Esophagus muscularis mucosa (tissue), 4 donors: Measurements from ENCODE around the gene SEPTIN3. TPM values are rescaled to one million over a fixed set of nuclear protein-coding genes. Genes with fewer than 3 reads are reported as not detected.

Source experiments
- DNase-seq: peaks from one replicate; pipeline ENCODE4 v3.0.0-alpha.2; 2017; ENCODE audit errors: extremely low spot score
- H3K27ac ChIP-seq, 4 donors: fragments of 200-600 bp; sonication (generic); replicated peaks in 1 of 4; 1 replicate in 3 of 4; 2 replicates in 1 of 4; pipeline ENCODE4 v1.5.1; 2016 to 2019; ENCODE audit warnings: mild to moderate bottlenecking in 1 of 4
- H3K27me3 ChIP-seq, 4 donors: fragments of 200-600 bp; sonication (generic); one replicate each; pipeline versions ENCODE4 v1.5.1 to v1.6.0; 2016 to 2019
- H3K36me3 ChIP-seq, 4 donors: fragments of 200-600 bp; sonication (generic); one replicate each; pipeline ENCODE4 v1.5.1; 2016 to 2019
- H3K4me1 ChIP-seq, 4 donors: fragments of 200-600 bp; sonication (generic); one replicate each; pipeline ENCODE4 v1.5.1; 2016 to 2019
- H3K4me3 ChIP-seq, 4 donors: fragments of 200-600 bp; sonication (generic); 1 replicate in 2 of 4; 2 replicates in 2 of 4; pipeline ENCODE4 v1.5.1; 2016 to 2019; ENCODE audit warnings: mild to moderate bottlenecking in 4 of 4, moderate library complexity in 1 of 4
- H3K9me3 ChIP-seq, 4 donors: fragments of 200-600 bp; sonication (generic); 1 replicate in 3 of 4; 2 replicates in 1 of 4; pipeline ENCODE4 v1.5.1; 2016 to 2019
- CTCF ChIP-seq, 3 experiments: fragments of 200-600 bp in 2 of 3; fragments of 450-650 bp in 1 of 3; sonication (generic) in 2 of 3; IDR thresholded peaks; one replicate each; pipeline ENCODE4 v1.5.1; 2017 to 2019; ENCODE audit warnings: antibody characterized with exemption in 3 of 3, mild to moderate bottlenecking in 2 of 3, moderate library complexity in 1 of 3
- EP300 ChIP-seq: sonication (generic); formaldehyde crosslinking; IDR thresholded peaks from one replicate; pipeline ENCODE4 v1.6.1; 2017; ENCODE audit warnings: antibody characterized with exemption
- POLR2A ChIP-seq: fragments of 450-650 bp; IDR thresholded peaks from one replicate; pipeline ENCODE4 v1.6.1; 2017; ENCODE audit warnings: antibody characterized with exemption, moderate library complexity, mild to moderate bottlenecking, low read depth
- POLR2AphosphoS5 ChIP-seq, 2 donors: sonication (generic); formaldehyde crosslinking; IDR thresholded peaks; one replicate each; pipeline ENCODE4 v1.6.1; 2017; ENCODE audit warnings: antibody characterized with exemption in 2 of 2
- WGBS: methylation state at CpG from one replicate; pipeline ENCODE4 v1.1.5; 2018; 5-methylcytosine and 5-hydroxymethylcytosine counted together
- intact Hi-C: fragments of 100-400 bp; cut with DNase I; formaldehyde crosslinking; loops from one replicate; pipeline ENCODE4 v1.15.1; 2023
- total RNA-seq, 4 donors: library from RNA; depleted of rRNA; stranded (reverse); fragments of >200 nt; gene quantifications; one replicate each; pipeline versions ENCODE4 v1.1.0 to v1.2.1, GENCODE V29; 2016

Gene SEPTIN3
- total RNA-seq, 4 donors from 2014 or later: under 0.01 to 0.50 (median 0.36) TPM

DNA sequence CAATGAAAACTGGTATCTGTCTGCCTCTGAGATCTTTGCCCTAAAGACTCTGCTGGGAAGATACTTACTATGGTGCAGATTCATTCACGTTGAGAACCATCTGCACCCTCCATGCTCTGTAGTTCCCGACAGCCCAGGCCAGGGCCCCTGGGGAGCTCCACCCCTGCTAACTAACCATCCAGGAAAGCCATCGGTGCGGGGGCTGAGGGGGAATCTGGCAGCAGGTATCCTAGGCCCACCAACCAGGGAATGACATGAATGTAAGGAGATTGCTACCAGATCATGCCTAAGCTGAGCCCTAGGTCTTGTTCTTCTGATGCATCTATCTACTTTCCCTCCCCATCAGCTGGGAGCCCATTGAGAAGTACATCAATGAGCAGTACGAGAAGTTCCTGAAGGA, 18.0 kb downstream of the SEPTIN3 start:
- intact Hi-C loops: no loop called here
- no peak for DNase-seq

DNA sequence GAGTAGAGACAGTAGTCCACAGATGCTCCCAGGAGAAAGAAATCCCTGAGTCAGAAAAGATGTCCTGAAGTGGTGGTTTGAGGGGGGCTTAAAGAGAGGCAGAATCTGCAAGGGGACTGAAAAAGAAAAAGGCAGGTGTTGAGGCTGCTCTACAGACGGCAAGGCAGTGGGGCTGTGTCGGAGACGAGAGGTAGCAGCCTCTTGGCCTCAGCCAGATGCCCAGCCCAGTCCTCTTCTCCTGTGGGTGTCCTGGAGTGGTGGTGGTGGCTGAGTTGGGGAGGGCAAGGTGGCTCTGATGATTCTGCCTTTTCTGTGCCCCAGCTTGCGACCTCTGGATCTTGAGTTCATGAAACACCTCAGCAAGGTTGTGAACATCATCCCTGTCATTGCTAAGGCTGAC, 20.0 kb downstream of the SEPTIN3 start:
- Histone ChIP-seq H3K4me3 (no peak overlapping the region), H3K36me3 (no peaks in the 10 kb centered on the region), H3K27me3 (no peaks in the 10 kb centered on the region), H3K4me1 (no peaks in the 10 kb centered on the region), H3K9me3 (no peaks in the 10 kb centered on the region), H3K27ac (no peak overlapping the region)
- DNase-seq: no peak
- TF ChIP-seq POLR2AphosphoS5 (IDR thresholded peaks at IDR 0.05) (no peak), CTCF (IDR thresholded peaks at IDR 0.05) (no peak), POLR2A (no peak), EP300 (no peak)
- intact Hi-C loops: no loop called here
- WGBS: 87% methylated on average over 4 of the region's 4 CpGs

More for the DNA sequence above, 18.0 kb downstream of the SEPTIN3 start:
- 89% methylated on average over 5 of the region's 5 CpGs for WGBS
- no peak overlapping the region for H3K27ac ChIP-seq
- H3K4me1 ChIP-seq: no peaks in the 10 kb centered on the region
- no peaks in the 10 kb centered on the region for H3K36me3 ChIP-seq
- H3K27me3 ChIP-seq: no peaks in the 10 kb centered on the region
- no peaks in the 10 kb centered on the region for H3K9me3 ChIP-seq
- H3K4me3 ChIP-seq: no peak overlapping the region
- TF ChIP-seq EP300 (no peak), POLR2AphosphoS5 (IDR thresholded peaks at IDR 0.05) (no peak), CTCF (IDR thresholded peaks at IDR 0.05) (no peak), POLR2A (no peak)

DNA sequence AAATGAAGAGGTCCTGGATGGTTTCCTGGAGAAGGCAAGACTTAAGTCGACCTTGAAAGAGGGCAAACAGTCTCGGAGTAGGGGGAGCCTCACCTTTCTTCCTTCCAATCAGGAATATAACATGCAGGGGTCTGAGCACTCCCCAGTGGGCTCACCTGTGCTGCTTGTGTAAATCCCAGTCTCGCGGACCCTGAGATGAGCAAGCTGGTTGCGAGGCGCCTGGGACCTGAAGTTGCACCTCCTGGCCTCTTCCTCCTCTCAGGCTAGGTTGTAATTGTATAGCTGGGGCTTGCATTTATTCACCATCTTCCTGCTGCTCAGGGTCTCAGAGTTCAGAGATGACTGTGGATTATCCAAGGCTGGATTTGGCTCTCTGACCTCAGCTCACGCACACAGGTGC, 21.9 kb downstream of the SEPTIN3 start:
- 96% methylated on average over 7 of the region's 7 CpGs for WGBS
- no peaks in the 10 kb centered on the region for H3K9me3 ChIP-seq
- no peak overlapping the region for H3K27ac ChIP-seq
- intact Hi-C loops: no loop called here
- H3K4me1 ChIP-seq: no peaks in the 10 kb centered on the region
- TF ChIP-seq POLR2A (no peak), POLR2AphosphoS5 (IDR thresholded peaks at IDR 0.05) (no peak), EP300 (no peak), CTCF (IDR thresholded peaks at IDR 0.05) (no peak)
- H3K4me3 ChIP-seq: no peak overlapping the region
- no peak for DNase-seq
- H3K27me3 ChIP-seq: no peaks in the 10 kb centered on the region
- H3K36me3 ChIP-seq: no peaks in the 10 kb centered on the region

DNA sequence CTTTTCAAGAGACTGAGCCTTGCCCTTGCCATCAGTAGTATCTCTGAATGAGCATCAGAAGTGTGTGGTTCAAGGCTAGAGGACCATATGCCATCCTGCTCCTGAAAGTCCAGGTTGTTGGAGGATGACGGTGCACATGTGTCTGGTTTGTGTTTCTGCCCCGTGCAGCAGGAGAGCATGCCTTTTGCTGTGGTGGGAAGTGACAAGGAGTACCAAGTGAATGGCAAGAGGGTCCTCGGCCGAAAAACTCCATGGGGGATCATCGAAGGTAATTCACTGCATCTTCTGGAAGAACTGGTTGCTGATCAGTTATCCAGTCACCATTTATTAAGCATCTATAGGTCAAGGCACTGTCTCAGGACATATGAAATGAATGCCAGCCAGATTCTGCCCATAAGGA, 23.3 kb downstream of the SEPTIN3 start:
- no peaks in the 10 kb centered on the region for H3K36me3 ChIP-seq
- TF ChIP-seq CTCF (IDR thresholded peaks at IDR 0.05) (no peak), EP300 (no peak), POLR2A (no peak)
- WGBS: 94% methylated on average over 5 of the region's 5 CpGs

DNA sequence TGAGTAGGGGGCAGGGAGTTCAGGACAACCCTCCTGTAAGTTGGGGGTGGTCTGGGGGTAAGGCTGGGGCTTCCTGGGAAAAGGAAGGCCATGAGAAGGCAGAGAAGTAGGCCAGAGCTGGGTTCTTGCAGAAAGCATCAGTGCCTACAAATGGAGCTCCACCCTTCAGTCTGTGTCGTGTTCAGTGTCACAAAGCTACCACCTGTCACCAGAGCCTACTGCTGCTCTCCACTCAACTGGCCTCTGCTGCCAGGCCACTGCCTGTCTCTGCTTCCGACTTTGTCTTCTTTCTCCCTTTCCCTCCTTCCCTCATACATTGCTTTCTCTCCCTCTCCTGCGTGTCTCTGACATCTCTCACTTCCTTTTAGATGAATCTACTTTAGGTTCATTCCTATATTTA, 26.0 kb downstream of the SEPTIN3 start:
- no peak for DNase-seq
- no peak overlapping the region for H3K27ac ChIP-seq
- intact Hi-C loops: no loop called here
- peaks cover 0 to 17% (median 13%) of the 10 kb centered on the region in 4 donors for H3K4me1 ChIP-seq
- TF ChIP-seq CTCF (IDR thresholded peaks at IDR 0.05): no peak
- no peak for TF ChIP-seq EP300
- no peak for TF ChIP-seq POLR2A
- TF ChIP-seq POLR2AphosphoS5 (IDR thresholded peaks at IDR 0.05): no peak
- H3K36me3 ChIP-seq: no peaks in the 10 kb centered on the region
- no peak overlapping the region for H3K4me3 ChIP-seq
- H3K27me3 ChIP-seq: no peaks in the 10 kb centered on the region
- H3K9me3 ChIP-seq: no peaks in the 10 kb centered on the region
- 73% methylated on average over 3 of the region's 3 CpGs for WGBS

More for the DNA sequence above, 23.3 kb downstream of the SEPTIN3 start:
- intact Hi-C loops: no loop called here
- Histone ChIP-seq H3K27ac (no peak overlapping the region), H3K4me3 (no peak overlapping the region), H3K27me3 (no peaks in the 10 kb centered on the region), H3K4me1 (no peaks in the 10 kb centered on the region), H3K9me3 (no peaks in the 10 kb centered on the region)
- DNase-seq: no peak
